ENCODE measurements around the gene SERTAD4. TPM values are rescaled to one million over a fixed set of nuclear protein-coding genes. Genes with fewer than 3 reads are reported as not detected.

The SERTAD4 gene
- total and polyA plus RNA-seq, 4 donors, result under 0.01 to 0.02 (median under 0.01) TPM; not detected in 1

DNA sequence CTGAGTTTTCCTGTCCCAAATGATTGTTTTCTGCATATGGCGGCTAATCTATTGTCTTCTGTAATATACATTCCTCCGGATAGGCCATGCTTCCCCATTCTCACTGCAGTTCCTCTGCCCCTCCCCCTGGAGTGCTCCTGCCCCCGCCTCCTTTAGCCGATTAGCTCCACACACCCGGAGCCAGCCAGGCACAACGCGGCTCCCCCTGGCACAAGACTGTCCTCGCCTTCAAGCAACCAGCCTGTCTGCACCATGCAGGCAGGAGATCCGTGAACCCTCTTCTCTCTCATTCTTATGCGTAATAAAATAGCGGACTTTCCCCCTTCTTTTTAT, 18.0 kb downstream of the SERTAD4 start:
- Histone ChIP-seq H3K9me3 (ENCODE audit: control insufficient read depth in 4 of 4, low read length in 3 of 4) (no peaks in the 10 kb centered on the region), H3K27me3 (ENCODE audit: control insufficient read depth in 4 of 4, insufficient read depth in 4 of 4, low read length in 3 of 4) (peaks cover 0 to 32% (median 8%) of the 10 kb centered on the region in 4 donors), H3K36me3 (ENCODE audit: control insufficient read depth in 4 of 4, insufficient read depth in 3 of 4, low read depth in 1 of 4, low read length in 3 of 4) (no peaks in the 10 kb centered on the region), H3K4me1 (ENCODE audit: control insufficient read depth in 4 of 4, insufficient read depth in 4 of 4, low read length in 3 of 4) (peaks cover 7 to 15% (median 15%) of the 10 kb centered on the region in 4 donors), H3K9ac (ENCODE audit: low read depth in 1 of 2, low read length in 2 of 2) (no peak overlapping the region), H3K4me3 (ENCODE audit: low read depth in 1 of 3, low read length in 3 of 3) (no peak overlapping the region), H3K27ac (ENCODE audit: low read depth in 1 of 2, low read length in 2 of 2) (no peak overlapping the region)
- no peak for TF ChIP-seq SP1 (IDR thresholded peaks at IDR 0.05)
- no peak for TF ChIP-seq GABPA (IDR thresholded peaks at IDR 0.05 in 1 of 2, conservative IDR thresholded peaks at IDR 0.05 in 1 of 2)
- no peak for TF ChIP-seq RXRA (IDR thresholded peaks at IDR 0.05)
- no peak for TF ChIP-seq JUND (IDR thresholded peaks at IDR 0.05)
- no peak for TF ChIP-seq EGR1 (IDR thresholded peaks at IDR 0.05; ENCODE audit: low read depth in 2 of 2)
- TF ChIP-seq, protein P1, sequence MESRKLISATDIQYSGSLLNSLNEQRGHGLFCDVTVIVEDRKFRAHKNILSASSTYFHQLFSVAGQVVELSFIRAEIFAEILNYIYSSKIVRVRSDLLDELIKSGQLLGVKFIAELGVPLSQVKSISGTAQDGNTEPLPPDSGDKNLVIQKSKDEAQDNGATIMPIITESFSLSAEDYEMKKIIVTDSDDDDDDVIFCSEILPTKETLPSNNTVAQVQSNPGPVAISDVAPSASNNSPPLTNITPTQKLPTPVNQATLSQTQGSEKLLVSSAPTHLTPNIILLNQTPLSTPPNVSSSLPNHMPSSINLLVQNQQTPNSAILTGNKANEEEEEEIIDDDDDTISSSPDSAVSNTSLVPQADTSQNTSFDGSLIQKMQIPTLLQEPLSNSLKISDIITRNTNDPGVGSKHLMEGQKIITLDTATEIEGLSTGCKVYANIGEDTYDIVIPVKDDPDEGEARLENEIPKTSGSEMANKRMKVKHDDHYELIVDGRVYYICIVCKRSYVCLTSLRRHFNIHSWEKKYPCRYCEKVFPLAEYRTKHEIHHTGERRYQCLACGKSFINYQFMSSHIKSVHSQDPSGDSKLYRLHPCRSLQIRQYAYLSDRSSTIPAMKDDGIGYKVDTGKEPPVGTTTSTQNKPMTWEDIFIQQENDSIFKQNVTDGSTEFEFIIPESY (IDR thresholded peaks at IDR 0.05), result no peak
- no peak for TF ChIP-seq YY1 (IDR thresholded peaks at IDR 0.05)
- DNase-seq (ENCODE audit: low spot score), result no peak
- WGBS, result 14% methylated on average over 11 of the region's 11 CpGs

DNA sequence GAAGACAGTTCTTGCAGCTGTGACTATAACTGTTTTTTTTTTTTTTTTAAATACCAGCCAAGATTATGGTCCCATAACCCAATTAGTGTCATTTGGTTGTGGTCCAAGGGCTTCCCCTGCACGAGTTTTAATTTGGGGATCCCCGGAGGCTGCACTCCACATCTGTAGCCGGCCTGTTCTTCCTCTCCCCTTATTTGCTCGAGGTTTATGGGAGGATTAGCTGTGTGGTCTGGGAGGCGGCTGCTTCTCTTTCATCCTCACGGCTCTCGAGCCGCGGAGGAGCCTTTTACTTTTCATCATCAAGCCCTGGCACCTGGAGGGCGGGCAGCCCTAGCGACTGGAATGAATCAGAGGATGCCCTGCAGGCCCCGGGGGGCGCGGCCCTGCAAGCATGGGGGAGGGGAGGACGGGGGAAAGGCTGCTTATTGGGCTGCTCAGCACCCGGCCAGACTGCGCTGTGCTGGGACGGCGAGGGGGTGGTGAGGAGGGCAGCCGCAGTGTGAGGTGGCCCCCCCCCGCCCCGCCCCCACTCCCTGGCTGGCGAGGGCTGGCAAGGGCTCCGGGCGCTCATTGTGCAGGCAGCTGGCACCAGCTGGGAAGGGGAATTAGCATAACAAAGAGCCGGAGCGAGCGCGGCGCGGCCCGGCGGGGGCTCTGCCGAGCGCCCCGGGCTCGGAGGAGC, 18.5 kb downstream of the SERTAD4 start:
- WGBS, result 2% methylated on average over 37 of the region's 37 CpGs
- Histone ChIP-seq H3K27ac (ENCODE audit: low read depth in 1 of 2, low read length in 2 of 2) (no peak overlapping the region), H3K27me3 (ENCODE audit: control insufficient read depth in 4 of 4, insufficient read depth in 4 of 4, low read length in 3 of 4) (peaks cover 0 to 32% (median 8%) of the 10 kb centered on the region in 4 donors), H3K4me1 (ENCODE audit: control insufficient read depth in 4 of 4, insufficient read depth in 4 of 4, low read length in 3 of 4) (peaks cover 7 to 15% (median 15%) of the 10 kb centered on the region in 4 donors), H3K9me3 (ENCODE audit: control insufficient read depth in 4 of 4, low read length in 3 of 4) (no peaks in the 10 kb centered on the region), H3K36me3 (ENCODE audit: control insufficient read depth in 4 of 4, insufficient read depth in 3 of 4, low read depth in 1 of 4, low read length in 3 of 4) (no peaks in the 10 kb centered on the region), H3K9ac (ENCODE audit: low read depth in 1 of 2, low read length in 2 of 2) (no peak overlapping the region), H3K4me3 (ENCODE audit: low read depth in 1 of 3, low read length in 3 of 3) (peak overlapping the region in 1 of 3 donors; percentile 52)
- DNase-seq (ENCODE audit: low spot score), result no peak
- TF ChIP-seq SP1 (IDR thresholded peaks at IDR 0.05) (no peak), NR2F2 (IDR thresholded peaks at IDR 0.05) (no peak), FOXA2 (IDR thresholded peaks at IDR 0.05) (no peak), HNF4G (IDR thresholded peaks at IDR 0.05) (no peak)
- TF ChIP-seq, protein P2, sequence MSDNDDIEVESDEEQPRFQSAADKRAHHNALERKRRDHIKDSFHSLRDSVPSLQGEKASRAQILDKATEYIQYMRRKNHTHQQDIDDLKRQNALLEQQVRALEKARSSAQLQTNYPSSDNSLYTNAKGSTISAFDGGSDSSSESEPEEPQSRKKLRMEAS (IDR thresholded peaks at IDR 0.05), result no peak

DNA sequence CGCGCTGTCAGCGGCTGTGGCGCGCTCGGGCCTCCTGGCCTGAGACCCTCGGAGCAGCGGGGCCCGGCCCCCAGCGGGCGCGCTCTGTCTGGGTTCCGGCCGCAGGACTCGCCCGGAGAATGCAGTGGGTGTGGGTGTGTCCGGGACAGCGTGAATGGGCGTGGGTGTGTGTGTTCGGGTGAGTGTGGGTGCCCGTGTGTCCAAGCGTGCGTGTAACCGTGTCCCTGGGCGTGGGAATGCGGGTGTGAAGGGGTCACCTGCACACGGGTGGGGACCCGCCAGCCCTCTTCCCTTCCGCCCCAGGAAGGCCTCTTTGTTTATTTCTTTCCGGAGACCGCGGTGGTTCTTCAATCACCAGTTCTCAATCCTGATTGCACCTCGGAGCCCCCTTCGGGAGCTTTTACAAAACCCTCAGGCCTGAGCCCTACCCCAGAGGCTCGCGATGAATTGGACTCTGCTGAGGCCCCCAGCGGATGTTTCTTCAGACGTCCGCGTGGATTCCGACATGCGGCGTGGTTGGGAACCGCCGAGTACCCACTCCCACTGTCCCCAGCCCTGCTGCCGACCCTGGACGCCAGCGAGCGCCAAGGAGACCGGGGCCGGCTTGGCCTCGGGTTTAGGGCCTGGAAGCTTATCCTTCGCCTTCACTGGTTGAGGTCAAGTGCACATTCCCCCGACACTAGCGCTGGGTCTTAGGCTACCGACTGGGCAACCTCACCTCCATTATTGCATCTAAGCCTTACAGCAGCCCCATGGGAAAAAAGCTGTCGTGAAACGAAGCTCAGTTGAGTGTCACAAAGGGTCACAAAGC, 19.3 kb downstream of the SERTAD4 start:
- H3K27me3 ChIP-seq (ENCODE audit: control insufficient read depth in 4 of 4, insufficient read depth in 4 of 4, low read length in 3 of 4), result peaks cover 0 to 32% (median 7%) of the 10 kb centered on the region in 4 donors
- H3K4me3 ChIP-seq (ENCODE audit: low read depth in 1 of 3, low read length in 3 of 3), result peak overlapping the region in 1 of 3 donors; percentile 52
- 11% methylated on average over 58 of the region's 58 CpGs for WGBS
- H3K9ac ChIP-seq (ENCODE audit: low read depth in 1 of 2, low read length in 2 of 2), result no peak overlapping the region
- no peaks in the 10 kb centered on the region for H3K9me3 ChIP-seq (ENCODE audit: control insufficient read depth in 4 of 4, low read length in 3 of 4)
- peaks cover 7 to 15% (median 15%) of the 10 kb centered on the region in 4 donors for H3K4me1 ChIP-seq (ENCODE audit: control insufficient read depth in 4 of 4, insufficient read depth in 4 of 4, low read length in 3 of 4)
- no peaks in the 10 kb centered on the region for H3K36me3 ChIP-seq (ENCODE audit: control insufficient read depth in 4 of 4, insufficient read depth in 3 of 4, low read depth in 1 of 4, low read length in 3 of 4)
- TF ChIP-seq NR2F2 (IDR thresholded peaks at IDR 0.05) (no peak), SP1 (IDR thresholded peaks at IDR 0.05) (no peak)
- TF ChIP-seq, protein P3, sequence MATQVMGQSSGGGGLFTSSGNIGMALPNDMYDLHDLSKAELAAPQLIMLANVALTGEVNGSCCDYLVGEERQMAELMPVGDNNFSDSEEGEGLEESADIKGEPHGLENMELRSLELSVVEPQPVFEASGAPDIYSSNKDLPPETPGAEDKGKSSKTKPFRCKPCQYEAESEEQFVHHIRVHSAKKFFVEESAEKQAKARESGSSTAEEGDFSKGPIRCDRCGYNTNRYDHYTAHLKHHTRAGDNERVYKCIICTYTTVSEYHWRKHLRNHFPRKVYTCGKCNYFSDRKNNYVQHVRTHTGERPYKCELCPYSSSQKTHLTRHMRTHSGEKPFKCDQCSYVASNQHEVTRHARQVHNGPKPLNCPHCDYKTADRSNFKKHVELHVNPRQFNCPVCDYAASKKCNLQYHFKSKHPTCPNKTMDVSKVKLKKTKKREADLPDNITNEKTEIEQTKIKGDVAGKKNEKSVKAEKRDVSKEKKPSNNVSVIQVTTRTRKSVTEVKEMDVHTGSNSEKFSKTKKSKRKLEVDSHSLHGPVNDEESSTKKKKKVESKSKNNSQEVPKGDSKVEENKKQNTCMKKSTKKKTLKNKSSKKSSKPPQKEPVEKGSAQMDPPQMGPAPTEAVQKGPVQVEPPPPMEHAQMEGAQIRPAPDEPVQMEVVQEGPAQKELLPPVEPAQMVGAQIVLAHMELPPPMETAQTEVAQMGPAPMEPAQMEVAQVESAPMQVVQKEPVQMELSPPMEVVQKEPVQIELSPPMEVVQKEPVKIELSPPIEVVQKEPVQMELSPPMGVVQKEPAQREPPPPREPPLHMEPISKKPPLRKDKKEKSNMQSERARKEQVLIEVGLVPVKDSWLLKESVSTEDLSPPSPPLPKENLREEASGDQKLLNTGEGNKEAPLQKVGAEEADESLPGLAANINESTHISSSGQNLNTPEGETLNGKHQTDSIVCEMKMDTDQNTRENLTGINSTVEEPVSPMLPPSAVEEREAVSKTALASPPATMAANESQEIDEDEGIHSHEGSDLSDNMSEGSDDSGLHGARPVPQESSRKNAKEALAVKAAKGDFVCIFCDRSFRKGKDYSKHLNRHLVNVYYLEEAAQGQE (IDR thresholded peaks at IDR 0.05), result no peak
- no peak for DNase-seq (ENCODE audit: low spot score)
- H3K27ac ChIP-seq (ENCODE audit: low read depth in 1 of 2, low read length in 2 of 2), result no peak overlapping the region
